Middle frontal gyrus (tissue), 1 donor: ENCODE data around the gene MAP2K5.
A peak's percentile ranks its signal among the peaks of the same experiment; 100 is the strongest.

Source experiments
- DNase-seq: peaks from one replicate; pipeline ENCODE4 v3.0.0-alpha.2; 2015; ENCODE audit warnings: low spot score; ENCODE audit errors: extremely low spot score

MAP2K5 gene

GRCh38 chr15:67559576-67559975 lies 17.1 kb downstream of the MAP2K5 start:
- DNase-seq = no peak

- DNase-seq = no peak
Measured at GRCh38 chr15:67560320-67560719, 17.8 kb downstream of the MAP2K5 start.

- no peak for DNase-seq
Measured at GRCh38 chr15:67563092-67563491, 20.6 kb downstream of the MAP2K5 start.

GRCh38 chr15:67564021-67564967 lies 21.8 kb downstream of the MAP2K5 start:
- DNase-seq = no peak

- no peak for DNase-seq
Measured at GRCh38 chr15:67564968-67565345, 22.5 kb downstream of the MAP2K5 start.

- DNase-seq = no peak
Measured at GRCh38 chr15:67569668-67570067, 27.2 kb downstream of the MAP2K5 start.

GRCh38 chr15:67570875-67571647 lies 28.6 kb downstream of the MAP2K5 start:
- no peak for DNase-seq

- no peak for DNase-seq
Measured at GRCh38 chr15:67571648-67572415, 29.3 kb downstream of the MAP2K5 start.

GRCh38 chr15:67573194-67573593 lies 30.7 kb downstream of the MAP2K5 start:
- DNase-seq = no peak

GRCh38 chr15:67575039-67575502 lies 32.6 kb downstream of the MAP2K5 start:
- no peak for DNase-seq

- DNase-seq = no peak
Measured at GRCh38 chr15:67578020-67578600, 35.6 kb downstream of the MAP2K5 start.

- DNase-seq = no peak
Measured at GRCh38 chr15:67579164-67579563, 36.7 kb downstream of the MAP2K5 start.

GRCh38 chr15:67579967-67580366 lies 37.5 kb downstream of the MAP2K5 start:
- DNase-seq = no peak

- DNase-seq = no peak
Measured at GRCh38 chr15:67584157-67584556, 41.7 kb downstream of the MAP2K5 start.

- DNase-seq = no peak
Measured at GRCh38 chr15:67585681-67586080, 43.2 kb downstream of the MAP2K5 start.

- DNase-seq = peak; percentile 8
Measured at GRCh38 chr15:67587331-67587730, 44.8 kb downstream of the MAP2K5 start.

GRCh38 chr15:67587754-67588153 lies 45.3 kb downstream of the MAP2K5 start:
- DNase-seq = no peak

GRCh38 chr15:67590191-67590590 lies 47.7 kb downstream of the MAP2K5 start:
- no peak for DNase-seq

- DNase-seq = no peak
Measured at GRCh38 chr15:67592245-67592644, 49.7 kb downstream of the MAP2K5 start.

- no peak for DNase-seq
Measured at GRCh38 chr15:67593562-67593961, 51.1 kb downstream of the MAP2K5 start.

- no peak for DNase-seq
Measured at GRCh38 chr15:67594770-67595169, 52.3 kb downstream of the MAP2K5 start.
